Urinary bladder (tissue), 4 donors: ENCODE data around the gene CTU1. TPM values are rescaled to one million over a fixed set of nuclear protein-coding genes. Genes with fewer than 3 reads are reported as not detected.
"Not testable (repeated sequence)": the region's sequence is repeated elsewhere in the genome, so short reads cannot be mapped to it uniquely, and the experiment has no call there.

Source experiments
- DNase-seq: peaks from one replicate; pipeline ENCODE4 v3.0.0-alpha.2; 2015; ENCODE audit errors: extremely low spot score
- H3K27ac ChIP-seq: one replicate; pipeline ENCODE4 v1.5.1; 2013; ENCODE audit warnings: low read depth, mild to moderate bottlenecking, moderate library complexity
- H3K36me3 ChIP-seq: one replicate; pipeline ENCODE4 v1.6.1; 2013; ENCODE audit warnings: mild to moderate bottlenecking, moderate library complexity; ENCODE audit not compliant: insufficient read depth
- H3K4me1 ChIP-seq: one replicate; pipeline ENCODE4 v1.6.1; 2013; ENCODE audit warnings: mild to moderate bottlenecking, moderate library complexity; ENCODE audit not compliant: insufficient read depth
- H3K4me3 ChIP-seq: one replicate; pipeline ENCODE4 v1.5.1; 2013; ENCODE audit warnings: low read depth, low read length
- WGBS: extraction: QIAGEN DNeasy Blood & Tissue Kit; methylation state at CpG from one replicate; pipeline ENCODE4 v1.1.7; 2013; 5-methylcytosine and 5-hydroxymethylcytosine counted together
- polyA plus RNA-seq: library from polyadenylated mRNA; stranded (reverse); fragments of 200-250 nt; gene quantifications from one replicate; pipeline ENCODE4 v1.2.3, GENCODE V29; 2013
- total RNA-seq: library from RNA; depleted of rRNA; stranded (reverse); fragments of >200 nt; gene quantifications from one replicate; pipeline ENCODE4 v1.2.3, GENCODE V29; 2014
- donor health status: healthy with polysubstance abuse.
- donor health status: healthy.

The CTU1 gene
- 2.8 TPM for total RNA-seq
- polyA plus RNA-seq, result 4.9 TPM

- H3K27ac ChIP-seq, result no peak within 1 kb of the TSS
- H3K36me3 ChIP-seq, result no peaks in the 10 kb centered on the region
- under 1% methylated on average over 43 of the region's 43 CpGs for WGBS
- peak; percentile 97 for DNase-seq
- H3K4me1 ChIP-seq, result peaks cover 2% of the 10 kb centered on the region
- H3K4me3 ChIP-seq, result peak within 1 kb of the TSS; percentile 65
Measured at GRCh38 chr19:51108066-51108804, at the start of gene CTU1. CTU1 (minus strand) TSS chr19:51108409; CDS start chr19:51104569, 3,840 bp downstream.

- H3K4me3 ChIP-seq, result no peak overlapping the region
- no peak overlapping the region for H3K27ac ChIP-seq
- no peaks in the 10 kb centered on the region for H3K36me3 ChIP-seq
- no peaks in the 10 kb centered on the region for H3K4me1 ChIP-seq
- no peak for DNase-seq
- 38% methylated on average over 2 of the region's 2 CpGs for WGBS
Measured at GRCh38 chr19:51157265-51157664, 49.1 kb upstream of the CTU1 start.

- Histone ChIP-seq H3K27ac (no peak overlapping the region), H3K36me3 (no peaks in the 10 kb centered on the region), H3K4me1 (no peaks in the 10 kb centered on the region), H3K4me3 (no peak overlapping the region)
- WGBS, result 27% methylated on average over 2 of the region's 2 CpGs
- no peak for DNase-seq
Measured at GRCh38 chr19:51156710-51157109, 48.5 kb upstream of the CTU1 start.

GRCh38 chr19:51150627-51151026 is 42.4 kb upstream of the CTU1 start:
- 56% methylated on average over 3 of the region's 3 CpGs for WGBS
- no peaks in the 10 kb centered on the region for H3K36me3 ChIP-seq
- no peaks in the 10 kb centered on the region for H3K4me1 ChIP-seq
- H3K4me3 ChIP-seq, result no peak overlapping the region
- no peak overlapping the region for H3K27ac ChIP-seq
- DNase-seq, result no peak

GRCh38 chr19:51148580-51148979 is 40.4 kb upstream of the CTU1 start:
- 78% methylated on average over 3 of the region's 3 CpGs for WGBS
- Histone ChIP-seq H3K36me3 (no peaks in the 10 kb centered on the region), H3K27ac (no peak overlapping the region), H3K4me1 (no peaks in the 10 kb centered on the region), H3K4me3 (no peak overlapping the region)
- DNase-seq, result no peak

- H3K4me3 ChIP-seq, result no peak overlapping the region
- H3K4me1 ChIP-seq, result no peaks in the 10 kb centered on the region
- H3K36me3 ChIP-seq, result no peaks in the 10 kb centered on the region
- no peak overlapping the region for H3K27ac ChIP-seq
- WGBS, result 11% methylated on average over 1 of the region's 1 CpG
- DNase-seq, result no peak
Measured at GRCh38 chr19:51147663-51148062, 39.5 kb upstream of the CTU1 start.

GRCh38 chr19:51146751-51147150 is 38.5 kb upstream of the CTU1 start:
- 86% methylated on average over 7 of the region's 7 CpGs for WGBS
- H3K36me3 ChIP-seq, result no peaks in the 10 kb centered on the region
- DNase-seq, result no peak
- no peak overlapping the region for H3K4me3 ChIP-seq
- no peaks in the 10 kb centered on the region for H3K4me1 ChIP-seq
- H3K27ac ChIP-seq, result no peak overlapping the region

GRCh38 chr19:51145916-51146493 is 37.8 kb upstream of the CTU1 start:
- H3K36me3 ChIP-seq, result no peaks in the 10 kb centered on the region
- H3K27ac ChIP-seq, result no peak overlapping the region
- no peak for DNase-seq
- H3K4me1 ChIP-seq, result no peaks in the 10 kb centered on the region
- 56% methylated on average over 4 of the region's 4 CpGs for WGBS
- no peak overlapping the region for H3K4me3 ChIP-seq

GRCh38 chr19:51144482-51145045 is 36.4 kb upstream of the CTU1 start:
- Histone ChIP-seq H3K4me3 (no peak overlapping the region), H3K36me3 (no peaks in the 10 kb centered on the region), H3K4me1 (no peaks in the 10 kb centered on the region), H3K27ac (no peak overlapping the region)
- 79% methylated on average over 11 of the region's 11 CpGs for WGBS
- no peak for DNase-seq

- DNase-seq, result no peak
- no peaks in the 10 kb centered on the region for H3K4me1 ChIP-seq
- H3K36me3 ChIP-seq, result no peaks in the 10 kb centered on the region
- 74% methylated on average over 5 of the region's 5 CpGs for WGBS
- H3K4me3 ChIP-seq, result no peak overlapping the region
- no peak overlapping the region for H3K27ac ChIP-seq
Measured at GRCh38 chr19:51143486-51143885, 35.3 kb upstream of the CTU1 start.

- not testable (repeated sequence) for H3K4me1 ChIP-seq, H3K27ac ChIP-seq, H3K36me3 ChIP-seq, H3K4me3 ChIP-seq, DNase-seq
- WGBS, result 70% methylated on average over 15 of the region's 15 CpGs
Measured at GRCh38 chr19:51142809-51143475, 34.7 kb upstream of the CTU1 start.

- H3K27ac ChIP-seq, result no peak within 1 kb of the TSS
- no peak for DNase-seq
- H3K36me3 ChIP-seq, result no peaks in the 10 kb centered on the region
- no peaks in the 10 kb centered on the region for H3K4me1 ChIP-seq
- WGBS, result 62% methylated on average over 14 of the region's 14 CpGs
- no peak within 1 kb of the TSS for H3K4me3 ChIP-seq
Measured at GRCh38 chr19:51142119-51142518, 33.9 kb upstream of the CTU1 start, which contains the start of gene SIGLEC7. SIGLEC7 (plus strand) TSS chr19:51142301; CDS start chr19:51142370, 69 bp downstream.

GRCh38 chr19:51141181-51141580 is 33.0 kb upstream of the CTU1 start:
- no peak for DNase-seq
- WGBS, result 79% methylated on average over 6 of the region's 6 CpGs
- H3K36me3 ChIP-seq, result no peaks in the 10 kb centered on the region
- no peak overlapping the region for H3K27ac ChIP-seq
- H3K4me3 ChIP-seq, result no peak overlapping the region
- H3K4me1 ChIP-seq, result no peaks in the 10 kb centered on the region

GRCh38 chr19:51140441-51140840 is 32.2 kb upstream of the CTU1 start:
- Histone ChIP-seq H3K4me1 (no peaks in the 10 kb centered on the region), H3K27ac (no peak overlapping the region)
- WGBS, result 30% methylated on average over 6 of the region's 6 CpGs

More at GRCh38 chr19:51140441-51140840, 32.2 kb upstream of the CTU1 start:
- H3K4me3 ChIP-seq, result no peak overlapping the region
- no peaks in the 10 kb centered on the region for H3K36me3 ChIP-seq
- no peak for DNase-seq
